Measurements from ENCODE around the gene ARL9.
A peak's percentile ranks its signal among the peaks of the same experiment; 100 is the strongest.

ARL9 gene

DNA sequence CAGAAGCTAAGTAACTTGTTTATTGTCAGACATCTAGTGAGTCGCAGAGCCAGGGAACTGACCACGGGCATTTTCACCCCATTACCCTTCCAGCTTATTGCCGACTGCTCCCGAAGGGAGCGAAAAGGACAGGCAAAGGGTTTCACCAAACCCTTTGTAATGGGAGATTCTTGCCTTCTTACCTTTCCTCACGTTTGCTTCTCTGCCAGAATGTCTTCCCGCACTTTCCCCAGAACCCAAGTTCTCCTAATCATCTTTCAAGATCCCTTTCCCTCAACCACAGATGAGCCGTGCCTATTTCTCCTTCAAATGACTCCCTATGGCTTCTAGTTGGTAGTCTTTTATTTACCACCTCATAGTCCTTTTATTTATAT, 38.7 kb upstream of the ARL9 start:
- H2AFZ ChIP-seq (ENCODE audit: low read length) = no peak overlapping the region

DNA sequence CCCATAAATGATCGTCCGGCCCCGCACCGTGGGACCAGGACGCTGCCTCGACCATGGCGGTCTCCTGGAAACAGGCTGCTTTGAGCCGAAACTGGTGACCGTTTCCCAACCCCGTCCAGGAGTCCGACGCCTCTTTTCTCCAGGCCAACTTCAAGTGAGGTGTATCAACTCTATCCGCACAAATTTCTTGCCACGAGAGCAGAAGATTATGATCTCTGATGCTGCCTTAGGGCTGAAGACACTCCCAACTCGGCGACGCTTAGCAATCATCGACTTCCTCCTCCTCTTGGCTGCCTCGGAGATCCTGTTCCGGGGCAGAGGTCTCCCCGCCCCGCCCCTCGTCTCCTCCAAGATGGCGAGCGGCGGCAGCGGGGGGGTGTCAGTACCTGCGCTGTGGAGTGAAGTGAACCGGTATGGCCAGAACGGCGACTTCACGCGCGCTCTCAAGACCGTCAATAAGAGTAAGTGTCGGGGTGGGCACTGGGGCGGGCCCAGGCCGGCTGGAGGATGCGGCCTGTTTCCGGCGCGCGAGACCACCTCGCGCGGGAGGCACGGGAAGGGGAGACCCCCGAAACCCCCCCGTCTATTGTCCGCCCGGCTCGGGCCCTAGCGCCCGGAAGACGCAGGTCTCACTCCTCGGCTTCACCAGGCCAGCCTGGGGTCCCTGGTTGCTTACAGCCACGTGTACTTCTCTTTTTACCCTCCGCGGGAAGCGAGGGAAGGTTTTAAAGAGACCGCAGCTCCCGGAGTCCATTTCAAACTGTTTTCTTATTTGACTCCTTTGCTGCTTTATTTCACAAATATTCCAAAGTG, 38.1 kb upstream of the ARL9 start, which contains the start of gene SRP72:
Gene SRP72 (plus strand): TSS at position 334 of the 813 bp plus-strand sequence. CDS start 19 bp downstream, at position 353.
- Histone ChIP-seq H3F3A (ENCODE audit: insufficient read depth, low read length) (peaks cover 9% of the 10 kb centered on the region; the same call in 1 of the 2 replicates), H3K36me3 (ENCODE audit: insufficient read depth, low read length) (peaks cover 39% of the 10 kb centered on the region), H3K4me3 (ENCODE audit: low read depth, low read length, poor library complexity, severe bottlenecking) (peak within 1 kb of the TSS; percentile 80), H3K4me2 (ENCODE audit: low read length) (peak within 1 kb of the TSS; percentile 78), H3K4me1 (ENCODE audit: insufficient read depth, low read length, severe bottlenecking) (peaks cover 41% of the 10 kb centered on the region), H3K9me3 (ENCODE audit: low read length) (no peaks in the 10 kb centered on the region), H3K79me2 (ENCODE audit: insufficient read depth, low read length) (peaks cover 32% of the 10 kb centered on the region), H4K20me1 (ENCODE audit: insufficient read depth, low read length) (no peaks in the 10 kb centered on the region), H3K9me2 (ENCODE audit: low read depth, low read length) (no peaks in the 10 kb centered on the region), H3K27me3 (ENCODE audit: insufficient read depth, low read length) (no peaks in the 10 kb centered on the region), H2AFZ (ENCODE audit: low read length) (0 out of 2 replicates have a peak within 1 kb of the TSS, but pooled peaks have one; percentile 27), H3K27ac (ENCODE audit: low read depth, low read length, poor library complexity, severe bottlenecking) (peak within 1 kb of the TSS; percentile 70), H3K9ac (ENCODE audit: low read length) (peak within 1 kb of the TSS; percentile 81)
- no peak for TF ChIP-seq EZH2 (IDR thresholded peaks at IDR 0.05; ENCODE audit: borderline replicate concordance, low read length)
- TF ChIP-seq, protein P1, sequence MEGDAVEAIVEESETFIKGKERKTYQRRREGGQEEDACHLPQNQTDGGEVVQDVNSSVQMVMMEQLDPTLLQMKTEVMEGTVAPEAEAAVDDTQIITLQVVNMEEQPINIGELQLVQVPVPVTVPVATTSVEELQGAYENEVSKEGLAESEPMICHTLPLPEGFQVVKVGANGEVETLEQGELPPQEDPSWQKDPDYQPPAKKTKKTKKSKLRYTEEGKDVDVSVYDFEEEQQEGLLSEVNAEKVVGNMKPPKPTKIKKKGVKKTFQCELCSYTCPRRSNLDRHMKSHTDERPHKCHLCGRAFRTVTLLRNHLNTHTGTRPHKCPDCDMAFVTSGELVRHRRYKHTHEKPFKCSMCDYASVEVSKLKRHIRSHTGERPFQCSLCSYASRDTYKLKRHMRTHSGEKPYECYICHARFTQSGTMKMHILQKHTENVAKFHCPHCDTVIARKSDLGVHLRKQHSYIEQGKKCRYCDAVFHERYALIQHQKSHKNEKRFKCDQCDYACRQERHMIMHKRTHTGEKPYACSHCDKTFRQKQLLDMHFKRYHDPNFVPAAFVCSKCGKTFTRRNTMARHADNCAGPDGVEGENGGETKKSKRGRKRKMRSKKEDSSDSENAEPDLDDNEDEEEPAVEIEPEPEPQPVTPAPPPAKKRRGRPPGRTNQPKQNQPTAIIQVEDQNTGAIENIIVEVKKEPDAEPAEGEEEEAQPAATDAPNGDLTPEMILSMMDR (IDR thresholded peaks at IDR 0.05; ENCODE audit: low read length) = no peak

More for the DNA sequence above, 38.7 kb upstream of the ARL9 start:
- peak overlapping the region; percentile 80 for H3K4me3 ChIP-seq (ENCODE audit: low read depth, low read length, poor library complexity, severe bottlenecking)
- H3K4me2 ChIP-seq (ENCODE audit: low read length) = peak overlapping the region; percentile 78
- peaks cover 9% of the 10 kb centered on the region; the same call in 1 of the 2 replicates for H3F3A ChIP-seq (ENCODE audit: insufficient read depth, low read length)
- peaks cover 41% of the 10 kb centered on the region for H3K4me1 ChIP-seq (ENCODE audit: insufficient read depth, low read length, severe bottlenecking)
- TF ChIP-seq EZH2 (IDR thresholded peaks at IDR 0.05; ENCODE audit: borderline replicate concordance, low read length) = no peak
- TF ChIP-seq, protein P1 (IDR thresholded peaks at IDR 0.05; ENCODE audit: low read length) = no peak
- H3K27ac ChIP-seq (ENCODE audit: low read depth, low read length, poor library complexity, severe bottlenecking) = peak overlapping the region; percentile 70
- H4K20me1 ChIP-seq (ENCODE audit: insufficient read depth, low read length) = no peaks in the 10 kb centered on the region
- peak overlapping the region; percentile 81 for H3K9ac ChIP-seq (ENCODE audit: low read length)
- no peaks in the 10 kb centered on the region for H3K27me3 ChIP-seq (ENCODE audit: insufficient read depth, low read length)
- H3K36me3 ChIP-seq (ENCODE audit: insufficient read depth, low read length) = peaks cover 39% of the 10 kb centered on the region
- H3K9me3 ChIP-seq (ENCODE audit: low read length) = no peaks in the 10 kb centered on the region
- H3K79me2 ChIP-seq (ENCODE audit: insufficient read depth, low read length) = peaks cover 32% of the 10 kb centered on the region
- H3K9me2 ChIP-seq (ENCODE audit: low read depth, low read length) = no peaks in the 10 kb centered on the region

DNA sequence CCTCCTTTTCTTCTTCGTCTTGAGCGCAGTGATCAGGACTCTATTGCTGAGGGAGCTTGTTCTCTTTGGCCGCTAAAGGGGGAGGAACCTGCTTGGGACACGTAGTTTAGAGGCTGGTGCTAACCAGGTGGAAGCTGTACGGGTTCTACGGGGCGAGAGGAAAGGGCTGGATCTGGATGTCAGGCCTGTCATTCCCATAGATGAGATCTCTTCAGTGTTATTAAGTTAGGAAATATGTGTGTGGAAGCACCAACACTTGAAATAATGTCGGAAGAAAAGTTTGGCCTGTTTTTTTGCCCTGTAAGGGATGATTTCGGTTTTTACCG, 37.5 kb upstream of the ARL9 start:
- peak overlapping the region; percentile 80 for H3K4me3 ChIP-seq (ENCODE audit: low read depth, low read length, poor library complexity, severe bottlenecking)

More for the DNA sequence above, 37.5 kb upstream of the ARL9 start:
- Histone ChIP-seq H3K36me3 (ENCODE audit: insufficient read depth, low read length) (peaks cover 39% of the 10 kb centered on the region), H3K4me1 (ENCODE audit: insufficient read depth, low read length, severe bottlenecking) (peaks cover 41% of the 10 kb centered on the region), H3K79me2 (ENCODE audit: insufficient read depth, low read length) (peaks cover 32% of the 10 kb centered on the region), H4K20me1 (ENCODE audit: insufficient read depth, low read length) (no peaks in the 10 kb centered on the region), H3F3A (ENCODE audit: insufficient read depth, low read length) (peaks cover 9% of the 10 kb centered on the region; the same call in 1 of the 2 replicates), H3K9ac (ENCODE audit: low read length) (peak overlapping the region; percentile 81), H2AFZ (ENCODE audit: low read length) (0 out of 2 replicates have a peak overlapping the region, but pooled peaks have one; percentile 27), H3K27ac (ENCODE audit: low read depth, low read length, poor library complexity, severe bottlenecking) (peak overlapping the region; percentile 70), H3K9me3 (ENCODE audit: low read length) (no peaks in the 10 kb centered on the region), H3K9me2 (ENCODE audit: low read depth, low read length) (no peaks in the 10 kb centered on the region), H3K4me2 (ENCODE audit: low read length) (peak overlapping the region; percentile 78), H3K27me3 (ENCODE audit: insufficient read depth, low read length) (no peaks in the 10 kb centered on the region)
- TF ChIP-seq, protein P1 (IDR thresholded peaks at IDR 0.05; ENCODE audit: low read length) = no peak
- no peak for TF ChIP-seq EZH2 (IDR thresholded peaks at IDR 0.05; ENCODE audit: borderline replicate concordance, low read length)

Data from OCI-LY1 (cell line).